Activated CD4-positive, alpha-beta T cell treated with anti-CD3 and anti-CD28 coated beads, Interleukin-2, Interleukin-4, amounts not matched to agents 100 ng/mL and 50 ng/mL, durations not matched to agents 16 hours and 8 hours (primary cell): ENCODE measurements around the gene KIAA1217.
A peak's percentile ranks its signal among the peaks of the same experiment; 100 is the strongest.

Source experiments
- DNase-seq: peaks from one replicate; pipeline ENCODE4 v3.0.0-alpha.2; 2020; ENCODE audit warnings: low spot score

The KIAA1217 gene

GRCh38 chr10:24207781-24208611 lies 942 bp upstream of the KIAA1217 start:
- no peak for DNase-seq

- peak; percentile 61 for DNase-seq
These were observed 464 bp downstream of the KIAA1217 start for GRCh38 chr10:24209432-24209771.

DNA sequence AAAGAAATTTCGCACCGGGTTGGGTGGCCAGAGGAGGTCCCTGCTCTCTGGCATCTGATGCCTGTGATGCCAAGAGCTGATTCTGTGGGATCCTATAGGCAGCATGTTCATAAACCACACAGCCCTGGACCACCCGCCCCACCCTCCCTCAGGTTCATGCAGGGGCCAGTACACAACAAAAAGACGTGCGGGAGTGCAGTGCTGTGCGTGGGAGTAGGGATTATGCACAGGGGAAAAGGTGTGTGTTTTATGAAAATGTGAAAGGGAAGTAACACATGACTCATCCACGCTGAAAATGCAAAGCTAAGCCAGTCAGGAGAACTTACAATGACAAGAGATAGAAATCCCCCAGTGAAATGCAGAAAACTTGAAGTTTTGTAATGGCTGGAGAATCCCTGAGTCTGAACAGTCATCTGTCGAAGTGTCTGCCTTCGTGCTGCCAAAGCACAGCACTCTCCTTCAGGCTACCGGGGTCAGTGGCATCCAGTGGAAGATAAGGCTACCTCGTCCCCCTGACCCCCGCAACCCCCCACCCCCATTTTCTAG lies 1.1 kb downstream of the KIAA1217 start:
- peak; percentile 69 for DNase-seq

- no peak for DNase-seq
These were observed 1.6 kb downstream of the KIAA1217 start for GRCh38 chr10:24210501-24210900.

DNA sequence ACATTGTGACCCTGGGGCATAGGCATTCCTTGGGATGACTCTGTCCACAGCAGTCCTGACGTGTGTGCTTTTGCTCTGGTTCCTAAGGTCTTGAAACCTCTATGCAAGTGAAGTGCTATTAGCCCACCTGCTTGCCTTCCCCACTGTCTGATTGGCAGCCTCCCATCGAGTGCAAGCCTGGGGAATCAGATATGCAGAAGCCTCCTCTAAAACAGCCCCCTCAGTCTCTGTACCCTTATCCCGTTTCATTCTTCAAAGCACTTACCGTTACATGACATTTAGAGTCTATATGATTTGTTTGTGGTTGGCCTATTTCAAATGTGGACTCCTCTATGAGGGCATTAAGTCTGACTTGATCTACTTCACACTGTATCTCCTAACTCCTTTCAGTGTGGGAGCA lies 4.3 kb downstream of the KIAA1217 start:
- DNase-seq: no peak

DNA sequence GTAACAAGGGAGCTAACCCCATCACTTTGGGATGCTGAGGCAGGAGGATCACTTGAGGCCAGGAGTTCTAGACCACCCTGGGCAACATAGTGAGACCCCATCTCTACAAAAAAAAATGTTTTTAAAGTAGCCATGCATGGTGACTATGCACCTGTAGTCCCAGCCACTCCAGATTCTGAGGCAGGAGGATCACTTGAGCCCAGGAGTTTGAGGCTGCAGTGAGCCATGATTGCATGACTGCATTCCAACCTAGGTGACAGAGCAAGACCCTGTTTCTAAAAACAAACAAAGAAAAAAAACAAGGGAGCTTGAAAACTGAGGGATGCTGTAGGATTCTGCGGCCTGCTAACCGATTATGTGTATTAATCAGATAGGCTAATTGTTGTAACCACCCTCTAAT lies 4.9 kb downstream of the KIAA1217 start:
- no peak for DNase-seq

- DNase-seq: no peak
These were observed 5.8 kb downstream of the KIAA1217 start for GRCh38 chr10:24214762-24215161.

DNA sequence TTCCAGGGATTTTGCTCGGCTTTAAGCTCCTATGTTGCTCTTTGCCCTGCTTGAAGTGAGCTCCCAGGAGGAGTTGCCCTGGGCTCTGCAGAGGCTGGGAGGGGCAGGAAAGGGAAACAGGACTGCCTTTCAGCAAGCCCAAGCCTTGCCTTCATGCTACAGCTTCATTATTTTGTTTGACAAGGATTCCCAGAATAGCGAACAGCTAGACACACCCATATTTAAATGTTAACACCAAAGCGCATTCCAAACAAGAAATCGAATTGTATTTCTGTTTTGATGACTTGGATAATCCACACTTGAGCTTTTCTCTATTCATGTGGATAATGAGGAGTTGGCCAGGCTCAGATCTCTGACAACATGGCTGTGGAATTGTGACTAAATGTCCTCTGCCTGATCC lies 6.3 kb downstream of the KIAA1217 start:
- DNase-seq: no peak

- no peak for DNase-seq
These were observed 6.7 kb downstream of the KIAA1217 start for GRCh38 chr10:24215603-24216002.

- DNase-seq: no peak
These were observed 11.0 kb downstream of the KIAA1217 start for GRCh38 chr10:24219963-24220362.

DNA sequence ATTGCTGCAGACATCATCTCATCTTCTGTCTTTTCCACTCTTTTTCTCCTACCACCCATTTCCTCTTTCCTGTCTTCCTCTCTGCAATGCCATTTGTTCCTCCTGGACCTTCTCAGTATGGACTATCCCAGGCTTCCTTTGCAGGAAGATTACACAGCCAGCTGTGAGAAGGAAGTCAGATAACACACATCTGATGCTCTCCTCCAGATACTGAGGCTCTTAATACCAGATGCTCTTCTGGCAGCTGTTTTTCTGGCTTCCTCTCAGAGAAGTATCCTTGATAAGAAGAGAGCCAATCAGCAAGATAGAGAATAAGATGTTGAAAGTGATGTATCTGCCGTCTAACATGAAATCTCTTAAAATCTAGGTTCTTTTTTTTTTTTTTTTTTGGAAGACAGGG lies 14.4 kb downstream of the KIAA1217 start:
- DNase-seq: no peak

- DNase-seq: no peak
These were observed 15.0 kb downstream of the KIAA1217 start for GRCh38 chr10:24223953-24224352.

GRCh38 chr10:24228642-24229041 lies 19.7 kb downstream of the KIAA1217 start:
- DNase-seq: no peak

- DNase-seq: no peak
These were observed 21.0 kb downstream of the KIAA1217 start for GRCh38 chr10:24229909-24230308.

GRCh38 chr10:24231200-24231599 lies 22.3 kb downstream of the KIAA1217 start:
- no peak for DNase-seq

DNA sequence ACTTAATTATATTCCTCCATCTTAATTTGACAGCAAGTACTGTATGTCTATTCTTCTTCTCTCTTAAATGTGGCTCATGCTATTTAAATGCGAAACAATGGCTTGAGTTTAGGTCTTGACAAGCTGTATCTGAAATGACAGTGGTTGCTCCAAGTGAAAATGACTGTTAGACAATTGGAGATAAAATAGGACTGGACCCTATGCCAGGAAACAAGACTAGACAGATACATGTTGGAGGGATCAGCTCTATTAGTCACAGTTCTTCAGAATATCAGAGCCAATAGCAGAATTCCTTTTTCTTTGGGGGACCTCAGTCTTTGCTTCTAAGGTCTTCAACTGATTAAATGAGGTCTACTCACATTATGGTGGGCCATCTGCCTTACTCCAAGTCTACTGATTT lies 25.8 kb downstream of the KIAA1217 start:
- no peak for DNase-seq

- no peak for DNase-seq
These were observed 26.5 kb downstream of the KIAA1217 start for GRCh38 chr10:24235471-24235870.

- no peak for DNase-seq
These were observed 29.0 kb downstream of the KIAA1217 start for GRCh38 chr10:24237801-24238395.

DNA sequence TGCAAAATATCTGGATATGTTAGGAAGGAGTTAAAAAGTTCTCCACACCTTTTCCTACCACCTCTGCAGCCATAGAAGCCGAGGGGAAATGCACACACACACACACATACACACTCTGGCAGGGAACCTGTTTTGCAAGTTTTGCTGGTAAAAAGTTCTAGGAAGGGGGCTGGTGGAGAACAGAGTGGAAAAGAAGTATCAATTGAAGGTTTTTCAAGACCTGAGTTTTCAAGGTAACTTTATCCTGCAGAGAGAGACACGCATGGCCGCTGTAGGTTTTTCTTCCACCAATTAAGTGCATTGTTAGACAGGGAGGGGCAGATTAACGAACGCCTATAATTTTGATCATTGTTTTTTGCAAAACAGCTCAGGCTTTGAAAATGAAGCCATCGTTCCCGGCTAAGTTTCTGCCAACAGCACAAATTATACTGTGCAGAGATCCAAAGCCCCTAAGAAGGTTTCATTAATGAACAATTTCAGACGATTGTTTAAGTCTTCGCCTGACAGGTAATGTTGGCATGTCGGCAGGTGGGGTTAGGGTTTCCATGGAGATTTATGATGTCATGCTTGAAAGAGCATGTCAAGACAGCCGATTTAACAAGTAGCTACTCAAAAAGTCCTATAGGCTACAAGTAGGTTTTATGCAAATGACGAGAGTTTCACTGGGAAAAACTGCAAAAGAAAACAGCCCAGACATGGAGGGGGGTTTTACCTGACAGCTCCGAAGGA lies 29.7 kb downstream of the KIAA1217 start:
- no peak for DNase-seq

DNA sequence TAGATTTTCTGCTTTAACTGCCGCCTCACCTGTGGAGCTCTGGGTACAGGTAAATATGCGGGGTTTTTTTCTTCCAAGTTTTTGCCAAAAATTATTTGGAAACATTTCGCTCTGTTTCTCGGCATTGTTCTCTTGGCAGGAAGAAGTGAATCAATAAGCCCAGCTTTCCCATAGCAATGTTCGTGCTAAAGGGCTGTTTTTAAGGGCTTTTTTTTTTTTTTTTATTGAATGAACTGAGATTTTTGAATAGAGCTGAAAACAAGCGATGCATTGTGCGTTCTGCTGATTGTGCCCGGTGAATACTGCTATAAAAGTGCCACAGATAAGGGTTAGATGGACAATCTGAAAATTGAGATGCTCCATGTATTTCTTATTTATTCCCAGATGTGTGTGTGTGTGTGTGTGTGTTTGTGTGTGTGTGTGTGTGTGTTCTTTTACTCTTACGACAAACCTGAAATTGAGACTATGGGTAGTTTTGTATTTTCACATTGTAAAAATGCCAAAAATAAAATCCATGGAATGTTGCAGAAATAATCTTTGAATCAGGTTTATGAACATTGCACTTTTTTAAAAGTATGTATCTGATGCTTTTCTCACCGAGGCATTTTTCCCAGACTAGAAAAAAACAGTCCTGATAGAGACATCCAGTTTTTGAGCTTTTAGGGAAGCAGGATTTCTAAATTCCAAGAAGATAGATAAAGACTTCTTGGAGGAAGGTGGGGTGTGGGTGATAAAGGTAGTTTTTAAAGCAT lies 30.5 kb downstream of the KIAA1217 start:
- DNase-seq: no peak

DNA sequence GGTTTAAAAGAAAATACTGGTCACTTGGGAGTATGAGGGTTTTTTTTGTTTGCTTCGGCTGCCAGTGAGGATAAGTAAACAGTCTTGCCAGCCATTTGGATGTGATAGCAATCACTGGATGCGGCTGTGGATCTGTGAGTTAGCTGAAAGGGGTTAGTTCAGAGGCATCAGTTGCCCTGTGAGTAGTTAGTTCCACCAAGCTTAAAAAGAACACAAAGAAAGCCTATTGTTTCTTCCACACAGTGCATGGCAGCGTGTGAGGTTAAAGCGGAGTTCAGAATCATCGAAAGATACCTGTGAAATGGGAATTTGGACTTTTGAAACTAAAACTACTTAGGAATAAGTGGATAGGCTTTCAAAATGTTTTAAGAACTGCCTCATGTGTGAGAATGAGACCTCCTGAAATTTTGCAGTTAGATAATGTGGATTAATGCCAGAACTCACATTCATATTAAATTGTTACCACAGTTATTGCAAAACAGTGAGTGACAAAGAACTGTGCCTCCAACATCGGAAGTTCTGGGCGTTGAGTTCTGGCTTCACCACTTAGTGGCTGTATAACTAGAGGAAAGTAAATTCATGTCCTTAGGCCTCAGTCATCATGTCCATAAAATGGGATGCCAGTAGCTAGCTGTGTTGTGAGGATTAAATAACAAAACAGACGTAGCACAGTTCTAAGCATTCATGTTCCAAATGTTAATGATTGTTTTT lies 31.3 kb downstream of the KIAA1217 start:
- no peak for DNase-seq
